HL-60 (cell line): ENCODE measurements around the gene FASN.

ENCODE experiments used
- DNase-seq, 2 experiments: peaks; one replicate each; pipeline ENCODE4 v3.0.0-alpha.2; 2010 to 2020; ENCODE audit warnings: low read depth in 1 of 2, low spot score in 1 of 2
- H3K27ac ChIP-seq: fragments of 250-450 bp; sonication (Bioruptor Pico); replicated peaks from 2 replicates; pipeline ENCODE4 v1.5.1; 2020; ENCODE audit warnings: mild to moderate bottlenecking, moderate library complexity
- H3K27me3 ChIP-seq: fragments of 250-450 bp; sonication (Bioruptor Pico); 2 replicates; pipeline ENCODE4 v1.5.1; 2021; ENCODE audit warnings: mild to moderate bottlenecking, moderate library complexity; ENCODE audit not compliant: insufficient read depth, poor library complexity, severe bottlenecking
- H3K4me3 ChIP-seq: replicated peaks from 2 replicates; pipeline ENCODE4 v1.5.1; 2011; ENCODE audit warnings: mild to moderate bottlenecking, control low read depth, low read length; ENCODE audit not compliant: insufficient read depth
- GABPA ChIP-seq: IDR thresholded peaks from 2 replicates; pipeline ENCODE4 v1.6.1; 2012; ENCODE audit warnings: low read depth
- POLR2AphosphoS5 ChIP-seq: IDR thresholded peaks from 2 replicates; pipeline ENCODE4 v1.6.1; 2012; ENCODE audit warnings: low read depth
- SPI1 ChIP-seq: IDR thresholded peaks from 2 replicates; pipeline ENCODE4 v1.6.1; 2012; ENCODE audit warnings: low read depth, mild to moderate bottlenecking, borderline replicate concordance
- TF ChIP-seq, protein P1 (sequence below): IDR thresholded peaks from 2 replicates; pipeline ENCODE4 v1.6.1; 2012; ENCODE audit warnings: low read depth; ENCODE audit not compliant: insufficient replicate concordance
- TF ChIP-seq, protein P2 (sequence below): IDR thresholded peaks from one replicate; pipeline ENCODE4 v1.5.1; 2011; ENCODE audit warnings: low read length, control low read depth, inconsistent platforms; ENCODE audit not compliant: insufficient read depth

The FASN gene

DNA sequence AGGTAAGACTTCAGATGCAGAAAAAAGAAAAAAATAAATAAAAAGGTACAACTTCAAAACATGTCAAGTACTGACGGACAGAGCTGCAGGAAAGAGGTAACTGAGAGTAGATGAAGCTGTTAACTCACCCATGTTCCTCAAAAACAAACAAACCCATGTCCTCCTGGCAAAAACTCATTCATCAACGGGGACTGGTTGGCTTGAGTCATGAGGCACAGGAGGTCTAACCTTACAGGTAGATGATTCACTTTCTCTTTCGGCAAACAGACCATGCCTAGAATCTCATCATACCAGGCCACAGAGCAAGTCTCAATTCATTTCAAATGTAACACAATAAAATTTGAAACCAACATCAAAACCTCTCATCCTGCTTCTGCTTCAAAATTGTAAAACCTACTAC lies 12.3 kb upstream of the FASN start:
- TF ChIP-seq POLR2AphosphoS5 (no peak), GABPA (no peak), SPI1 (no peak)
- TF ChIP-seq, protein P1, sequence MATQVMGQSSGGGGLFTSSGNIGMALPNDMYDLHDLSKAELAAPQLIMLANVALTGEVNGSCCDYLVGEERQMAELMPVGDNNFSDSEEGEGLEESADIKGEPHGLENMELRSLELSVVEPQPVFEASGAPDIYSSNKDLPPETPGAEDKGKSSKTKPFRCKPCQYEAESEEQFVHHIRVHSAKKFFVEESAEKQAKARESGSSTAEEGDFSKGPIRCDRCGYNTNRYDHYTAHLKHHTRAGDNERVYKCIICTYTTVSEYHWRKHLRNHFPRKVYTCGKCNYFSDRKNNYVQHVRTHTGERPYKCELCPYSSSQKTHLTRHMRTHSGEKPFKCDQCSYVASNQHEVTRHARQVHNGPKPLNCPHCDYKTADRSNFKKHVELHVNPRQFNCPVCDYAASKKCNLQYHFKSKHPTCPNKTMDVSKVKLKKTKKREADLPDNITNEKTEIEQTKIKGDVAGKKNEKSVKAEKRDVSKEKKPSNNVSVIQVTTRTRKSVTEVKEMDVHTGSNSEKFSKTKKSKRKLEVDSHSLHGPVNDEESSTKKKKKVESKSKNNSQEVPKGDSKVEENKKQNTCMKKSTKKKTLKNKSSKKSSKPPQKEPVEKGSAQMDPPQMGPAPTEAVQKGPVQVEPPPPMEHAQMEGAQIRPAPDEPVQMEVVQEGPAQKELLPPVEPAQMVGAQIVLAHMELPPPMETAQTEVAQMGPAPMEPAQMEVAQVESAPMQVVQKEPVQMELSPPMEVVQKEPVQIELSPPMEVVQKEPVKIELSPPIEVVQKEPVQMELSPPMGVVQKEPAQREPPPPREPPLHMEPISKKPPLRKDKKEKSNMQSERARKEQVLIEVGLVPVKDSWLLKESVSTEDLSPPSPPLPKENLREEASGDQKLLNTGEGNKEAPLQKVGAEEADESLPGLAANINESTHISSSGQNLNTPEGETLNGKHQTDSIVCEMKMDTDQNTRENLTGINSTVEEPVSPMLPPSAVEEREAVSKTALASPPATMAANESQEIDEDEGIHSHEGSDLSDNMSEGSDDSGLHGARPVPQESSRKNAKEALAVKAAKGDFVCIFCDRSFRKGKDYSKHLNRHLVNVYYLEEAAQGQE, result no peak
- DNase-seq, result no peak
- H3K4me3 ChIP-seq, result no peak overlapping the region
- no peak overlapping the region for H3K27ac ChIP-seq
- H3K27me3 ChIP-seq, result no peaks in the 10 kb centered on the region

DNA sequence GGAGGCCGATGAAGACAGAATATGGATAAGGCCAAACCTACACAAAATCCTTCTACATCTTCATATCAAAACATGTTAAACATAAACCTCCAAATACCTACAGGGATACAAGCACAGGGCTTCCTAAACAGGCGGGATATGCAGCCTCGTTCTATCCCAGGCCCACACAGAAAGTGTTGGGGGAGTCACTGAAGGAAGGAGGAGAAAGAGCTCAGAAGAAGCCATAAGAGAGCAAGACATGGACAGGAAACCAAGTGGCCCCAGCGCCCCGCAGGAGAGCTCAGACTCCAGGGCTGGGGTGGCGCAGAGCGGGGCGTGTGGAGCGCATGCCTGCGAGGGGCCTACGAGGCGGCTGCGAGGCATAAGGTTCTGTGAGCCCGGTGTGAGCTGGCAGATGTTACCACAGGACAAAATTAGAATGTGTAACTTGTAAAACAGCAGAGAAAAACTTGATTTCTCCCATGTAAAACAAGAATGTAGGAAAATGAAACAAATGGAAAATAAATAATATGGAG lies 11.0 kb upstream of the FASN start:
- no peak overlapping the region for H3K4me3 ChIP-seq
- H3K27ac ChIP-seq, result no peak overlapping the region
- no peaks in the 10 kb centered on the region for H3K27me3 ChIP-seq
- TF ChIP-seq SPI1 (no peak), POLR2AphosphoS5 (no peak), GABPA (no peak)
- TF ChIP-seq, protein P1, result no peak
- TF ChIP-seq, protein P2, sequence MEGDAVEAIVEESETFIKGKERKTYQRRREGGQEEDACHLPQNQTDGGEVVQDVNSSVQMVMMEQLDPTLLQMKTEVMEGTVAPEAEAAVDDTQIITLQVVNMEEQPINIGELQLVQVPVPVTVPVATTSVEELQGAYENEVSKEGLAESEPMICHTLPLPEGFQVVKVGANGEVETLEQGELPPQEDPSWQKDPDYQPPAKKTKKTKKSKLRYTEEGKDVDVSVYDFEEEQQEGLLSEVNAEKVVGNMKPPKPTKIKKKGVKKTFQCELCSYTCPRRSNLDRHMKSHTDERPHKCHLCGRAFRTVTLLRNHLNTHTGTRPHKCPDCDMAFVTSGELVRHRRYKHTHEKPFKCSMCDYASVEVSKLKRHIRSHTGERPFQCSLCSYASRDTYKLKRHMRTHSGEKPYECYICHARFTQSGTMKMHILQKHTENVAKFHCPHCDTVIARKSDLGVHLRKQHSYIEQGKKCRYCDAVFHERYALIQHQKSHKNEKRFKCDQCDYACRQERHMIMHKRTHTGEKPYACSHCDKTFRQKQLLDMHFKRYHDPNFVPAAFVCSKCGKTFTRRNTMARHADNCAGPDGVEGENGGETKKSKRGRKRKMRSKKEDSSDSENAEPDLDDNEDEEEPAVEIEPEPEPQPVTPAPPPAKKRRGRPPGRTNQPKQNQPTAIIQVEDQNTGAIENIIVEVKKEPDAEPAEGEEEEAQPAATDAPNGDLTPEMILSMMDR, result no peak
- DNase-seq, result no peak

DNA sequence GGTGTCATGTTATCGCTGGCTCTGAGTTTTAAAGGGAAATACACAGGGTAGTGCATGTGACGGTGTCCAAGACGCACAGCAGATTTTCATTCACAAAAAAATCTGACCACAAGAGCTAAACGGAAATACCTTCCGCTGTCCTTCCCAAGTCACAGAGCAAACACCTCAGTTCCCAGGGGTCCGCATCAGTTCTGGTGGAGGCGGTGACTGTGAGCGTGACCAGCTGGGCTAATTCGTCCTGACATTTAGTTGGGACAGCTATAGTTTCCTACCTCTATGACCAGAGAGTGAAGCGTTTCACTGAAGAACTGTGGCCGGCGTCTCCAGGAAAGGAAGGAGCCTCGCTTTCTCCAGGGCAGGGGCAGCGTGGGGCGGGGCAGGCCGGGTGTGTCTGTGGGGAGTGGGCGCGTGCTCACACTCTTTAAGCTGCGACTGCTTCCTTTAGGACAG lies 10.5 kb upstream of the FASN start:
- Histone ChIP-seq H3K4me3 (no peak overlapping the region), H3K27ac (no peak overlapping the region), H3K27me3 (no peaks in the 10 kb centered on the region)
- TF ChIP-seq, protein P2, result no peak
- TF ChIP-seq POLR2AphosphoS5 (no peak), GABPA (no peak), SPI1 (no peak)
- TF ChIP-seq, protein P1, result no peak
- DNase-seq, result no peak
